Hepatocyte (in vitro differentiated cells): Measurements from ENCODE around the gene CLDN34. TPM values are rescaled to one million over a fixed set of nuclear protein-coding genes. Genes with fewer than 3 reads are reported as not detected.

ENCODE experiments used
- DNase-seq: peaks from one replicate; pipeline ENCODE4 v3.0.0-alpha.2; 2016; ENCODE audit warnings: low spot score
- H2AFZ ChIP-seq: fragments of 200-600 bp; sonication (generic); 2 replicates; pipeline ENCODE4 v1.6.0; 2016; ENCODE audit warnings: antibody characterized with exemption, mild to moderate bottlenecking
- H3K27ac ChIP-seq: fragments of 200-600 bp; sonication (generic); 2 replicates; pipeline ENCODE4 v1.5.1; 2016; ENCODE audit warnings: mild to moderate bottlenecking
- H3K27me3 ChIP-seq: fragments of 200-600 bp; sonication (generic); 2 replicates; pipeline ENCODE4 v1.6.1; 2016
- H3K36me3 ChIP-seq: fragments of 200-600 bp; sonication (generic); replicated peaks from 2 replicates; pipeline ENCODE4 v1.5.1; 2016; ENCODE audit warnings: low read depth; ENCODE audit not compliant: insufficient read depth
- H3K4me1 ChIP-seq: fragments of 200-600 bp; sonication (generic); 2 replicates; pipeline ENCODE4 v1.5.1; 2016; ENCODE audit warnings: mild to moderate bottlenecking, moderate library complexity; ENCODE audit not compliant: insufficient read depth
- H3K4me2 ChIP-seq: fragments of 200-600 bp; sonication (generic); 2 replicates; pipeline ENCODE4 v1.6.0; 2016
- H3K4me3 ChIP-seq: fragments of 200-600 bp; sonication (generic); 2 replicates; pipeline ENCODE4 v1.5.1; 2016; ENCODE audit warnings: mild to moderate bottlenecking
- H3K79me2 ChIP-seq: fragments of 200-600 bp; sonication (generic); 2 replicates; pipeline ENCODE4 v1.6.0; 2017; ENCODE audit warnings: mild to moderate bottlenecking
- H3K9me2 ChIP-seq: fragments of 200-600 bp; sonication (generic); replicated peaks from 2 replicates; pipeline ENCODE4 v1.6.0; 2017; ENCODE audit warnings: mild to moderate bottlenecking; ENCODE audit not compliant: insufficient read depth
- H3K9me3 ChIP-seq: fragments of 200-600 bp; sonication (generic); 2 replicates; pipeline ENCODE4 v1.5.1; 2016; ENCODE audit warnings: low read depth, mild to moderate bottlenecking
- H4K20me1 ChIP-seq: fragments of 200-600 bp; sonication (generic); 2 replicates; pipeline ENCODE4 v1.6.0; 2016; ENCODE audit warnings: mild to moderate bottlenecking; ENCODE audit not compliant: insufficient read depth, poor library complexity, severe bottlenecking
- EZH2 ChIP-seq: fragments of 200-600 bp; sonication (generic); IDR thresholded peaks from 2 replicates; pipeline ENCODE4 v1.6.1; 2016; ENCODE audit warnings: antibody characterized with exemption, mild to moderate bottlenecking, borderline replicate concordance
- EZH2phosphoT487 ChIP-seq: fragments of 200-600 bp; sonication (generic); IDR thresholded peaks from one replicate; pipeline ENCODE4 v1.6.1; 2018; ENCODE audit warnings: antibody characterized with exemption, mild to moderate bottlenecking, low read depth, moderate library complexity; ENCODE audit not compliant: unreplicated experiment, severe bottlenecking
- WGBS: methylation state at CpG from one replicate; pipeline ENCODE4 v1.1.6; 2016; ENCODE audit warnings: low lambda C conversion rate; ENCODE audit errors: missing lambda C conversion rate; 5-methylcytosine and 5-hydroxymethylcytosine counted together
- polyA plus RNA-seq: library from polyadenylated mRNA; unstranded; fragments of >200 nt; fragmentation: Nextera tagmentation; extraction: Ambion mirVana; gene quantifications from 2 replicates; pipeline ENCODE4 v1.2.1, GENCODE V29; 2016
- total RNA-seq: library from RNA; depleted of rRNA; stranded (reverse); fragments of >200 nt; gene quantifications from 2 replicates; pipeline ENCODE4 v1.2.3, GENCODE V29; 2014
- TF ChIP-seq, protein P1 (sequence below): fragments of 200-600 bp; sonication (generic); IDR thresholded peaks from 2 replicates; pipeline ENCODE4 v1.5.1; 2016; ENCODE audit warnings: antibody characterized with exemption, mild to moderate bottlenecking; ENCODE audit not compliant: poor library complexity

CLDN34 gene
- total and polyA plus RNA-seq, 2 experiments from 2014 or later = not detected

- WGBS = 83% methylated on average over 18 of the region's 18 CpGs
- DNase-seq = no peak
- Histone ChIP-seq H3K36me3 (no peaks in the 10 kb centered on the region), H3K9me3 (no peaks in the 10 kb centered on the region), H3K9me2 (no peaks in the 10 kb centered on the region), H3K27me3 (no peaks in the 10 kb centered on the region), H3K27ac (no peak overlapping the region), H3K4me1 (no peaks in the 10 kb centered on the region), H4K20me1 (no peaks in the 10 kb centered on the region), H2AFZ (no peak overlapping the region), H3K4me2 (no peak overlapping the region), H3K4me3 (no peak overlapping the region), H3K79me2 (no peaks in the 10 kb centered on the region)
- TF ChIP-seq EZH2phosphoT487 (no peak), EZH2 (no peak)
- TF ChIP-seq, protein P1, sequence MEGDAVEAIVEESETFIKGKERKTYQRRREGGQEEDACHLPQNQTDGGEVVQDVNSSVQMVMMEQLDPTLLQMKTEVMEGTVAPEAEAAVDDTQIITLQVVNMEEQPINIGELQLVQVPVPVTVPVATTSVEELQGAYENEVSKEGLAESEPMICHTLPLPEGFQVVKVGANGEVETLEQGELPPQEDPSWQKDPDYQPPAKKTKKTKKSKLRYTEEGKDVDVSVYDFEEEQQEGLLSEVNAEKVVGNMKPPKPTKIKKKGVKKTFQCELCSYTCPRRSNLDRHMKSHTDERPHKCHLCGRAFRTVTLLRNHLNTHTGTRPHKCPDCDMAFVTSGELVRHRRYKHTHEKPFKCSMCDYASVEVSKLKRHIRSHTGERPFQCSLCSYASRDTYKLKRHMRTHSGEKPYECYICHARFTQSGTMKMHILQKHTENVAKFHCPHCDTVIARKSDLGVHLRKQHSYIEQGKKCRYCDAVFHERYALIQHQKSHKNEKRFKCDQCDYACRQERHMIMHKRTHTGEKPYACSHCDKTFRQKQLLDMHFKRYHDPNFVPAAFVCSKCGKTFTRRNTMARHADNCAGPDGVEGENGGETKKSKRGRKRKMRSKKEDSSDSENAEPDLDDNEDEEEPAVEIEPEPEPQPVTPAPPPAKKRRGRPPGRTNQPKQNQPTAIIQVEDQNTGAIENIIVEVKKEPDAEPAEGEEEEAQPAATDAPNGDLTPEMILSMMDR = no peak
Observed at GRCh38 chrX:9983441-9983840, 16.3 kb downstream of the CLDN34 start.

DNA sequence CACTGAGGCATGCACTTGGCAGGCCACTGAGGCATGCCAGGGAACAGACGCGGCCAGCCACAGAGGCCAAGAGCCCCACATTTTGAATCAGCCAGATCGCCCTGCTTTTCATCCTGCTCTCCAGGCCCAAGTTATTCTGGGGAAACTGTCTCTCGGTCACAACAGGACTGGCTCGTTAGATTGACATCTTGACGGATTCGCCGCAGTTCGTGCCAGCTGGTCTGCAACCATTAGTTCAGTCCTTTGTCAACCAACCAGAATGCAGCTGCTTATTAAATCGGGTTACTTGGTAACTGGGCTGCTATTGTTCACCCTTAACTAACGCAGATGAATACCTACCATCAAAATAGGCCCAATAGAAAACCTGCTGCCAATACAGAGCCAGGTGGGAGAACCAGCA lies 16.7 kb downstream of the CLDN34 start:
- H3K4me2 ChIP-seq = no peak overlapping the region
- no peaks in the 10 kb centered on the region for H3K27me3 ChIP-seq
- H3K36me3 ChIP-seq = no peaks in the 10 kb centered on the region
- no peaks in the 10 kb centered on the region for H3K79me2 ChIP-seq
- H3K9me3 ChIP-seq = no peaks in the 10 kb centered on the region
- no peak overlapping the region for H3K27ac ChIP-seq
- no peaks in the 10 kb centered on the region for H3K4me1 ChIP-seq
- no peak for DNase-seq
- no peak overlapping the region for H3K4me3 ChIP-seq
- H4K20me1 ChIP-seq = no peaks in the 10 kb centered on the region
- no peak for TF ChIP-seq EZH2
- TF ChIP-seq, protein P1 = no peak
- TF ChIP-seq EZH2phosphoT487 = no peak
- H3K9me2 ChIP-seq = no peaks in the 10 kb centered on the region
- no peak overlapping the region for H2AFZ ChIP-seq
- 86% methylated on average over 11 of the region's 11 CpGs for WGBS

DNA sequence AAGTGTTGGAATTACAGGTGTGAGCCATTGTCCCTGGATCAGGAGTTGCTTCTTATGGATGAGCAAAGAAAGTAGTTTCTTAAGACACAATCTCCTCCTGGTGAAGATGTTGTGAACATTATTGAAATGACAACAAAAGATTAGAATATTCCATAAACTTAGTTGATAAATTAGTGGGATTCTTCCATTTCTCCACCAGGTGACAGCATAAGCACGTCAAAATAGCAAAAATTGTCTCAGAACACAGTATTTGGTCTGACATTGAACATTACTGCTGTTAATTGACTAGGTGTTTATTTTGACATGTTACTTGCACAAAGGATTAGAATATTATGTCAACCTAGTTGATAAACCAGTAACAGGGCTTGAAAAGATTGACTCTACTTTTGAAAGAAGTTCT lies 21.6 kb downstream of the CLDN34 start:
- no peak overlapping the region for H3K4me3 ChIP-seq
- no peak overlapping the region for H2AFZ ChIP-seq
- no peak for DNase-seq
- H3K27me3 ChIP-seq = no peaks in the 10 kb centered on the region
- TF ChIP-seq, protein P1 = peak; percentile 32
- TF ChIP-seq EZH2phosphoT487 = no peak
- no peak for TF ChIP-seq EZH2
- H4K20me1 ChIP-seq = no peaks in the 10 kb centered on the region
- H3K4me1 ChIP-seq = no peaks in the 10 kb centered on the region
- 52% methylated on average over 1 of the region's 1 CpG for WGBS
- H3K36me3 ChIP-seq = no peaks in the 10 kb centered on the region
- H3K79me2 ChIP-seq = no peaks in the 10 kb centered on the region
- no peaks in the 10 kb centered on the region for H3K9me2 ChIP-seq
- no peaks in the 10 kb centered on the region for H3K9me3 ChIP-seq
- H3K4me2 ChIP-seq = no peak overlapping the region
- H3K27ac ChIP-seq = no peak overlapping the region

GRCh38 chrX:9992061-9992460 lies 24.9 kb downstream of the CLDN34 start:
- Histone ChIP-seq H3K36me3 (no peaks in the 10 kb centered on the region), H3K9me3 (no peaks in the 10 kb centered on the region), H3K4me1 (no peaks in the 10 kb centered on the region), H3K27me3 (no peaks in the 10 kb centered on the region), H4K20me1 (no peaks in the 10 kb centered on the region), H3K79me2 (no peaks in the 10 kb centered on the region), H3K9me2 (no peaks in the 10 kb centered on the region), H3K4me2 (no peak overlapping the region), H3K4me3 (no peak overlapping the region), H2AFZ (no peak overlapping the region), H3K27ac (no peak overlapping the region)
- TF ChIP-seq, protein P1 = no peak
- no peak for TF ChIP-seq EZH2phosphoT487
- TF ChIP-seq EZH2 = no peak
- 93% methylated on average over 28 of the region's 28 CpGs for WGBS
- DNase-seq = no peak
